D721Med (cell line): ENCODE data around the gene JUNB.

Experiments used
- DNase-seq: peaks from one replicate; pipeline ENCODE4 v3.0.0; 2011; ENCODE audit warnings: low spot score; ENCODE audit not compliant: insufficient read length
- FAIRE-seq: peaks from 2 replicates; lab custom pipeline; 2011; peaks lifted over from hg19 to GRCh38; lab: Jason Lieb, UNC
- CTCF ChIP-seq: IDR thresholded peaks from 2 replicates; pipeline ENCODE4 v1.5.1; 2012; ENCODE audit warnings: mild to moderate bottlenecking, control low read depth; ENCODE audit not compliant: insufficient read depth; ENCODE audit errors: missing control alignments

Gene JUNB

GRCh38 chr19:12764698-12765097, 26.6 kb upstream of the JUNB start:
- no peak for TF ChIP-seq CTCF
- DNase-seq (no peak), FAIRE-seq (no peak)

GRCh38 chr19:12766051-12766521, 25.2 kb upstream of the JUNB start:
- TF ChIP-seq CTCF = peak; percentile 80
- no peak for DNase-seq
- FAIRE-seq = no peak

- DNase-seq (no peak), FAIRE-seq (no peak)
- no peak for TF ChIP-seq CTCF
Observed at GRCh38 chr19:12767150-12767549, 24.1 kb upstream of the JUNB start.

- FAIRE-seq (no peak), DNase-seq (no peak)
- no peak for TF ChIP-seq CTCF
Observed at GRCh38 chr19:12767666-12768065, 23.6 kb upstream of the JUNB start.

GRCh38 chr19:12769689-12770088, 21.6 kb upstream of the JUNB start:
- DNase-seq (peak; percentile 96), FAIRE-seq (no peak)

GRCh38 chr19:12770922-12771321, 20.4 kb upstream of the JUNB start:
- FAIRE-seq = no peak
- no peak for TF ChIP-seq CTCF
- DNase-seq = no peak

More at GRCh38 chr19:12769689-12770088, 21.6 kb upstream of the JUNB start:
- no peak for TF ChIP-seq CTCF

- TF ChIP-seq CTCF = no peak
- no peak for DNase-seq
- FAIRE-seq = no peak
Observed at GRCh38 chr19:12772323-12772722, 19.0 kb upstream of the JUNB start.
